K562 (cell line): Measurements from ENCODE around the gene C1QTNF8. TPM values are rescaled to one million over a fixed set of nuclear protein-coding genes. Genes with fewer than 3 reads are reported as not detected.

ENCODE experiments used
- ATAC-seq: fragments of 200-7000 bp; cut with Tn5 transposase; 3 replicates; pipeline ENCODE4 v1.9.1; 2020; ENCODE audit warnings: moderate library complexity
- BruUV-seq: library from RNA; stranded (reverse); fragments of 400-500 nt; replicated peaks from 2 replicates; lab custom pipeline; 2021; lab: Mats Ljungman, UMichigan
- CTCF ChIA-PET: fragments of 300-600 bp; formaldehyde crosslinking; extraction: SDS; loops from one replicate; lab custom pipeline; 2021; ENCODE audit warnings: low intra/inter-chr PET ratio; lab: Yijun Ruan, JAX
- POLR2A ChIA-PET: fragments of 300-600, 350-650 bp; sonication (Branson Sonifier 250); formaldehyde crosslinking; extraction: SDS; loops from one replicate; lab custom pipeline; 2021; ENCODE audit warnings: antibody characterized with exemption, inconsistent platforms; lab: Yijun Ruan, JAX
- DNase-seq, 4 experiments: peaks; one replicate each; pipeline versions ENCODE4 v3.0.0 to v3.0.0-alpha.2; 2011 to 2018; ENCODE audit warnings: low spot score in 3 of 4, mixed read lengths in 3 of 4; ENCODE audit errors: extremely low read depth in 1 of 4
- FAIRE-seq: peaks from 2 replicates; lab custom pipeline; 2011; peaks lifted over from hg19 to GRCh38; lab: Jason Lieb, UNC
- H2AFZ ChIP-seq: 2 replicates; pipeline ENCODE4 v1.6.0; 2011; ENCODE audit warnings: low read depth, low read length, control low read depth, inconsistent platforms
- H3K27ac ChIP-seq: fragments of 200-600 bp; 3 replicates; pipeline ENCODE4 v1.8.0; 2011; ENCODE audit warnings: low read depth, mild to moderate bottlenecking, control low read depth, inconsistent platforms, low read length, moderate library complexity, mixed read lengths; ENCODE audit errors: extremely low read depth
- H3K27me3 ChIP-seq, 2 experiments: fragments of 300-600 bp in 1 of 2; 2 replicates in 1 of 2; 3 replicates in 1 of 2; pipeline versions ENCODE4 v1.6.0 to v1.8.0; 2011; ENCODE audit warnings: inconsistent platforms in 2 of 2, low read length in 2 of 2, mild to moderate bottlenecking in 1 of 2, mixed read lengths in 1 of 2, moderate library complexity in 1 of 2; ENCODE audit not compliant: control insufficient read depth in 2 of 2, insufficient read depth in 2 of 2
- H3K36me3 ChIP-seq: fragments of 300-600 bp; 3 replicates; pipeline ENCODE4 v1.8.0; 2011; ENCODE audit warnings: mild to moderate bottlenecking, low read length, inconsistent platforms; ENCODE audit not compliant: control insufficient read depth, insufficient read depth
- H3K4me1 ChIP-seq, 2 experiments: fragments of 200-600 bp in 1 of 2; replicated peaks in 1 of 2; 2 replicates in 1 of 2; 3 replicates in 1 of 2; pipeline versions ENCODE4 v1.5.1 to v1.8.0; 2011; ENCODE audit warnings: inconsistent platforms in 2 of 2, low read length in 2 of 2, mild to moderate bottlenecking in 1 of 2, mixed read lengths in 1 of 2, moderate library complexity in 1 of 2; ENCODE audit not compliant: control insufficient read depth in 2 of 2, insufficient read depth in 2 of 2
- H3K4me2 ChIP-seq: 2 replicates; pipeline ENCODE4 v1.6.1; 2011; ENCODE audit warnings: low read length, control low read depth, inconsistent platforms, mixed read lengths; ENCODE audit not compliant: insufficient read depth
- H3K4me3 ChIP-seq: fragments of 200-600 bp; sonication (generic), shearing (Covaris generic); 2 replicates; pipeline ENCODE4 v1.5.1; 2016; ENCODE audit warnings: control low read depth, inconsistent platforms
- H3K79me2 ChIP-seq: fragments of 200-600 bp; 3 replicates; pipeline ENCODE4 v1.8.0; 2011; ENCODE audit warnings: low read length, inconsistent platforms; ENCODE audit not compliant: control insufficient read depth, insufficient read depth
- H3K9ac ChIP-seq, 2 experiments: 2 replicates each; pipeline versions ENCODE4 v1.6.0 to v1.6.1; 2011; ENCODE audit warnings: low read depth in 2 of 2, low read length in 2 of 2, control low read depth in 1 of 2, inconsistent platforms in 1 of 2, mild to moderate bottlenecking in 1 of 2, mixed read lengths in 1 of 2; ENCODE audit not compliant: insufficient read depth in 1 of 2
- H3K9me1 ChIP-seq: one replicate; pipeline ENCODE4 v1.6.0; 2011; ENCODE audit warnings: inconsistent platforms, mild to moderate bottlenecking, low read length, moderate library complexity; ENCODE audit not compliant: control insufficient read depth, insufficient read depth
- H3K9me3 ChIP-seq: replicated peaks from 2 replicates; pipeline ENCODE4 v1.5.1; 2011; ENCODE audit warnings: low read depth, low read length, inconsistent platforms; ENCODE audit not compliant: control insufficient read depth, insufficient read depth
- H4K20me1 ChIP-seq: replicated peaks from 2 replicates; pipeline ENCODE4 v1.6.1; 2011; ENCODE audit warnings: low read length, inconsistent platforms, mixed read lengths; ENCODE audit not compliant: control insufficient read depth, insufficient read depth
- CHCHD3 ChIP-seq: fragments of 250-450 bp; sonication (Bioruptor Pico); IDR thresholded peaks from 2 replicates; pipeline ENCODE4 v2.1.2; 2022; ENCODE audit warnings: mild to moderate bottlenecking
- CSDE1 ChIP-seq, 2 experiments: fragments of 450-650 bp; IDR thresholded peaks; 2 replicates each; pipeline ENCODE4 v1.6.1; 2016; ENCODE audit warnings: mild to moderate bottlenecking in 1 of 2
- E2F3 ChIP-seq: fragments of 250-450 bp; sonication (Bioruptor Pico); IDR thresholded peaks from 2 replicates; pipeline ENCODE4 v1.4.0; 2020; ENCODE audit warnings: mild to moderate bottlenecking
- EZH2 ChIP-seq: IDR thresholded peaks from 2 replicates; pipeline ENCODE4 v1.6.1; 2012; ENCODE audit warnings: low read depth, mild to moderate bottlenecking, inconsistent platforms, low read length, borderline replicate concordance
- ILK ChIP-seq: fragments of 450-650 bp; IDR thresholded peaks from 2 replicates; pipeline ENCODE4 v1.6.1; 2016; ENCODE audit warnings: missing genetic modification characterization, low read depth, mild to moderate bottlenecking, missing compliant biosample characterization, moderate library complexity, borderline replicate concordance
- KDM2B ChIP-seq: fragments of 250-450 bp; sonication (Bioruptor Pico); IDR thresholded peaks from 2 replicates; pipeline ENCODE4 v1.8.0; 2021; ENCODE audit warnings: mild to moderate bottlenecking, moderate library complexity
- PTRF ChIP-seq: fragments of 450-650 bp; IDR thresholded peaks from 2 replicates; pipeline ENCODE4 v1.6.1; 2016; ENCODE audit warnings: mild to moderate bottlenecking, missing genetic modification characterization, missing compliant biosample characterization
- SREBF1 ChIP-seq: fragments of 150-350 bp; IDR thresholded peaks from 2 replicates; pipeline ENCODE4 v1.6.1; 2014; ENCODE audit warnings: antibody characterized with exemption, low read depth, low read length, borderline replicate concordance
- TCF7 ChIP-seq: sonication (generic); IDR thresholded peaks from 2 replicates; pipeline ENCODE4 v1.6.1; 2016; ENCODE audit warnings: antibody characterized with exemption, borderline replicate concordance
- ZNF311 ChIP-seq: fragments of 250-450 bp; sonication (Bioruptor Pico); IDR thresholded peaks from 2 replicates; pipeline ENCODE4 v1.4.0; 2020; ENCODE audit warnings: mild to moderate bottlenecking, moderate library complexity
- ZNF77 ChIP-seq: fragments of 250-450 bp; sonication (Bioruptor Pico); IDR thresholded peaks from 2 replicates; pipeline ENCODE4 v1.5.0; 2020
- ZNF79 ChIP-seq: fragments of 250-450 bp; sonication (Bioruptor Pico); IDR thresholded peaks from 2 replicates; pipeline ENCODE4 v1.4.0; 2020; ENCODE audit warnings: low read depth, mild to moderate bottlenecking, moderate library complexity
- WGBS: fragments of 100-300 bp; shearing (Covaris generic); methylation state at CpG from one replicate; pipeline ENCODE4 v1.1.6; 2016; ENCODE audit warnings: low coverage, mixed read lengths; ENCODE audit not compliant: insufficient coverage; ENCODE audit errors: missing lambda C conversion rate; 5-methylcytosine and 5-hydroxymethylcytosine counted together
- in situ Hi-C: fragments of 300-500 bp; cut with MboI; formaldehyde crosslinking; loops from 4 replicates; pipeline ENCODE4 v1.15.0; 2018; ENCODE audit warnings: inconsistent platforms, mixed read lengths
- intact Hi-C: fragments of 100-400 bp; cut with micrococcal nuclease; formaldehyde crosslinking; loops from 2 replicates; pipeline ENCODE4 v1.14.2; 2022
- polyA plus RNA-seq, 8 experiments: library from polyadenylated mRNA; depleted of rRNA in 4 of 8; stranded (reverse) in 5 of 8; unstranded in 3 of 8; fragments of >200 nt; fragmentation: Nextera tagmentation in 2 of 8; fragmentation: Illumina TruSeq in 1 of 8; extraction: Ambion mirVana in 2 of 8; extraction: Trizol in 1 of 8; gene quantifications; 2 replicates each; pipeline versions ENCODE4 v1.2.1 to v1.2.3, GENCODE V29; 2011 to 2014; ENCODE audit warnings: inconsistent platforms in 1 of 8, missing spikeins in 1 of 8
- total RNA-seq, 7 experiments: library from RNA; depleted of rRNA in 6 of 7; stranded (reverse); fragments of >200 nt in 6 of 7; fragmentation: Illumina TruSeq in 2 of 7; extraction: Trizol in 2 of 7; gene quantifications; 2 replicates each; pipeline versions ENCODE4 v1.2.1 to v1.2.3, GENCODE V29; 2011 to 2021; ENCODE audit warnings: low replicate concordance in 1 of 7

The C1QTNF8 gene
- total and polyA plus RNA-seq, 9 of the 15 experiments (the other 6 are each of a cell fraction or from before 2014, with no cell fraction given), result not detected

DNA sequence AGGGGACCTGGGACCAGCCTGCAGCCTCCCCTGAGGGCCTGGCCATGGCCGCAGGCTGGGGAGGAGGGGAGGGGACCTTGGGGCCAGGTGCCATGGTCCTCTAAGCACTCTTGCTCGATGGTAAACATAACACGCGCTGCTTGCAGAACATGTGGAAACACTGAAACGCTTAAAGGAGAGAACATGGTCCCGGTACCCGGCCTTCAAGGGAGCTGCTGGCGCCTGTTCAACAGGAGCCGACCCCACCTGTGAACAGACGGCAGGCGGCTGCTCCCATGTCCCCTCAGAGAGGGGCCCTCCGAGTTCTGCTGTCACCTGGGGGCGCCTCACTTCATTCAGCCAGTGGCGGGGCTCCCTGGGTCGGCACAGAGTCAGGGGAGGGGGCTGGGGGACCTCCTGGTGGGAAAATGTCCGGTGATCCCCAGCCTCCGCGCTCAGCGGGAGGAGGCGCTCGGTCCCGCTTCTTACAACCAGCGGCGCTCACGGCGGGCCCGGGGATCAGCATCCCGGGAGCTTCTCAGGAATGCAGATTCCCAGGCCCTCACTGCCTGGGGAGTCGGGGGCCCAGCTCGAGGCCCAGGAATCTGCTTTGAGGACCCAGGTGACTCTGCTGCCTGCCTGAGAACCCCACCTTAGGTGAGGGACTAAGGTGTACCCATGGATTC lies 24.4 kb downstream of the C1QTNF8 start (continued):
- TF ChIP-seq ZNF79 (CRISPR knock-in tag), result no peak
- no peak for TF ChIP-seq ZNF311 (CRISPR knock-in tag)
- no peak for TF ChIP-seq PTRF (tag)
- no peak for TF ChIP-seq EZH2
- TF ChIP-seq TCF7, result no peak
- TF ChIP-seq ILK (tag), result no peak
- no peak for TF ChIP-seq CSDE1 (IDR thresholded peaks at IDR 0.05)
- TF ChIP-seq KDM2B (CRISPR knock-in tag), result no peak
- TF ChIP-seq E2F3 (CRISPR knock-in tag), result no peak
- TF ChIP-seq CHCHD3 (CRISPR knock-in tag), result no peak
- TF ChIP-seq SREBF1, result no peak

DNA sequence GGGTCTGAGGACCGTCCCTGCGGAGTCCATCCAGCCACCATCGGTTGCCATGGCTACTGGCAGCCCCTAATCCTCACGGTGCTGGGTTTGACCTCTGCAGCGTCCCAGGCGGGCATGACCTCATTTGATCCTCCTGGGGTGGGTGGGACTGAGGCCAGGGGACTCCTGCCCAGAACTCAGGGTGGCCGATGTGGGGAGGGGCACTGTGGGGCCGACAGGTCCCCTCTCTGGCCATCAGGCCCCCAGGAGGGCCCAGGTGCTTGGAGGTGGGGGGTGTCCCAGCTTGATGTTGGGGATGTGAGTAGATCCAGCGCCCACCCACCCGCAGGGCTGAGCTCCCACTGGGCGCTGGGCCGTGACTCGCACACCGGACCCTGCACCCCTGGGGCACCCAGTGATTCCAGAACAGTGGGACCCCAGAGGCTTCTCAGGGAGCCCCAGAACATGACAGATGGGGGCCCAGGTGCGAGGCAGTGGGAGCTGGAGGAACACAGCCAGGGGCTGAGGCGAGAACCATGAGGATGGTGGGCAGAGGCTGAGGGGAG lies 25.1 kb downstream of the C1QTNF8 start:
- intact Hi-C loops, result no loop called here
- ChIA-PET POLR2A (interaction anchor here (0.6 to 0.7 kb wide), 2 partner anchors 9 to 49 kb away, joined by 3 read pairs; no protein-coding TSS in a partner anchor), CTCF (no interaction called here)
- DNase-seq (no peak), FAIRE-seq (no peak), ATAC-seq (no peak)
- H3K4me1 ChIP-seq, result peaks cover 0 to 41% of the 10 kb centered on the region in 2 experiments; a peak in 1 of 5 replicates
- TF ChIP-seq ZNF77 (CRISPR knock-in tag), result no peak
- no peak overlapping the region for H3K9ac ChIP-seq
- H3K36me3 ChIP-seq, result no peaks in the 10 kb centered on the region
- no peaks in the 10 kb centered on the region for H3K79me2 ChIP-seq
- no peaks in the 10 kb centered on the region; the same call in 1 of the 2 replicates for H4K20me1 ChIP-seq
- H3K4me2 ChIP-seq, result no peak overlapping the region
- BruUV-seq, result no TSS peak
- no peaks in the 10 kb centered on the region for H3K9me1 ChIP-seq
- H2AFZ ChIP-seq, result no peak overlapping the region
- WGBS, result 4% methylated on average over 15 of the region's 16 CpGs
- in situ Hi-C loops, result no loop called here
- H3K4me3 ChIP-seq, result no peak overlapping the region
- no peaks in the 10 kb centered on the region for H3K9me3 ChIP-seq
- no peak overlapping the region for H3K27ac ChIP-seq
- H3K27me3 ChIP-seq, result peaks cover 5 to 25% of the 10 kb centered on the region in 2 experiments; a peak in 4 of 5 replicates
